D721Med (cell line): Measurements from ENCODE around the gene COG5.

Experiments used
- DNase-seq: peaks from one replicate; pipeline ENCODE4 v3.0.0; 2011; ENCODE audit warnings: low spot score; ENCODE audit not compliant: insufficient read length
- FAIRE-seq: peaks from 2 replicates; lab custom pipeline; 2011; peaks lifted over from hg19 to GRCh38; lab: Jason Lieb, UNC
- CTCF ChIP-seq: IDR thresholded peaks from 2 replicates; pipeline ENCODE4 v1.5.1; 2012; ENCODE audit warnings: mild to moderate bottlenecking, control low read depth; ENCODE audit not compliant: insufficient read depth; ENCODE audit errors: missing control alignments

The COG5 gene

GRCh38 chr7:107237451-107237850 is 326.3 kb downstream of the COG5 start:
- TF ChIP-seq CTCF: no peak
- DNase-seq: no peak
- FAIRE-seq: no peak

- FAIRE-seq (no peak), DNase-seq (no peak)
- TF ChIP-seq CTCF: no peak
Observed at GRCh38 chr7:107236862-107237261, 326.9 kb downstream of the COG5 start.

- no peak for DNase-seq
- no peak for FAIRE-seq
- no peak for TF ChIP-seq CTCF
Observed at GRCh38 chr7:107234436-107234835, 329.3 kb downstream of the COG5 start.

GRCh38 chr7:107233981-107234380 is 329.7 kb downstream of the COG5 start:
- DNase-seq: no peak
- no peak for FAIRE-seq
- no peak for TF ChIP-seq CTCF

GRCh38 chr7:107233174-107233573 is 330.5 kb downstream of the COG5 start:
- FAIRE-seq (no peak), DNase-seq (no peak)
- TF ChIP-seq CTCF: no peak

GRCh38 chr7:107232568-107233090 is 331.1 kb downstream of the COG5 start:
- TF ChIP-seq CTCF: no peak
- no peak for DNase-seq
- no peak for FAIRE-seq

- TF ChIP-seq CTCF: no peak
- no peak for DNase-seq
- no peak for FAIRE-seq
Observed at GRCh38 chr7:107230334-107230733, 333.4 kb downstream of the COG5 start.
